Measurements from ENCODE around the gene LRRC43.
"Not testable (repeated sequence)": the region's sequence is repeated elsewhere in the genome, so short reads cannot be mapped to it uniquely, and the experiment has no call there.

The LRRC43 gene

DNA sequence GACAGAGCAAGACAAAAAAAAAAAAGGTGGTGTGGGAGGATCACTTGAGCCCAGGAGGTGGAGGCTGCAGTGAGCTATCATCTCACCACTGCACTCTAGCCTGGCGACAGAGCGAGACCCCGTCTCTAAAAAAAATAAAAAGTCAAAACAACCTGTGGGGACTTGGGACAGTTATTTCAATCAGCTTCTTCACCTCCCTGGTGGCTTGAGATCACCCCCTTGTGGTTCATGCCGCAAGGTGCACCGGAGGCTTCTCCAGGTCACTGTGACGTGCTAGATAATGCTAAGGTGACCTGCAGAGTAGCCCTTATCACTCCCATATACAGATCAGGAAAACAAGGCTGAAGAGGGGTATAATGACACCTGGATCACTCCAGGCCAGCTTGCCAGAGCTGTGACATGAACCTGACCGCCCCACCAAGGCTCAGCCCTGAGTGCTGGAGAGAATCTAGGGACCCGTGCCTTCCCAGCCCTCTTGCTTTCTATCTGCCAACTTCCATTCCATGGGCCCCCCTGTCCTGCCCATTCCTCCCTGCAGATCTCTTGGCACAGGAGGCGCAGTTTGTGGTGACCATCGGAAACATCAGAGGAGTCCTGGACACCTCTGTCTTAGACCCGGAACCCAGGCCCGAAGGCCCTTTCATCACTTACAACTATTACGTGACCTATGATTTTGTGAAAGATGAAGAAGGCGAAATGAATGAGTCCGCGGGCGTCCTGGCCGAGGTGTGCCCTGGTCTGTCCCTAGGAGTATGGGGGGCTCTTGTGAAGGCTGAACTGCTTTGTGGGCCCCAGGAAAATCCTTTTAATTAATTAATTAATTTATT lies 8.1 kb downstream of the LRRC43 start:
- DNase-seq: peak in 12 of 56 donors; percentile 3 to 27 (median 11)

DNA sequence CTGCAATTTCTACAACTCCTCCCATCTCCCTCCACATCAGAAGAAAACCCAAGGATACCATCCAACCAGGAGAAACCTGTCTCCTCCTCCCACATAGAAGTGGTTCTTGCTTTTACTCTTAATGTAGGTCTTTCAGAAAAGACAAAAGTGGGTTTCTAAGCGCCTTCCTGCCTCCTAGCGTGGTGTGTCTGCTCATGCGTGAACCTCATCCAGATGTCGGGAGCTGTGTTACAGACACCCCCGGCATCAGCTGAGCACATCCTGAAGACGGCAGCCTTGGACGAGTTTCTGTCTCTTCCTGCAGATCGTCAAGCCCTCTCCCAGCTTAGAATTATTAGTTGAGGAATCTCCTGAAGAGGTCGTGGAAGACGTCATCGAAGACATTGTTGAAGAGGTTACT lies 9.5 kb downstream of the LRRC43 start:
- peak in 3 of 56 donors; percentile 9 to 13 (median 11) for DNase-seq

DNA sequence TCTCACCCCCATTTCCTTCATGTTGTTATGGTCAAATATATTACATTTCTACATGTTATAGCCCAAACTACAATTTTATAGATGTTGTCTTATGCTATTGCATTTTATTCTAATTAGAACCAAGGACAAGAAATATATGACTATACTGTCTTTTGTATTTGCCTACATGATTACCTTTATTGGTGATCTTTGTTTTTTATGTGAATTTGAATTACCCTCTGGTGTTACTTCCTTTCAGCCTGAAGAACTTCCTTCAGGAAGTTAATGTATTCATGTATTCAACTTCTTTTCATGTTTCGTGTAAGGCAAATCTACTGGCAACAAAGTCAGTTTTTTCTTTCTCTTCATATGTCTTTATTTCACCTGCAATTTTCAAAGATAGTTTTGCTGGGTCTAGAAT lies 11.9 kb downstream of the LRRC43 start:
- no peak for DNase-seq

DNA sequence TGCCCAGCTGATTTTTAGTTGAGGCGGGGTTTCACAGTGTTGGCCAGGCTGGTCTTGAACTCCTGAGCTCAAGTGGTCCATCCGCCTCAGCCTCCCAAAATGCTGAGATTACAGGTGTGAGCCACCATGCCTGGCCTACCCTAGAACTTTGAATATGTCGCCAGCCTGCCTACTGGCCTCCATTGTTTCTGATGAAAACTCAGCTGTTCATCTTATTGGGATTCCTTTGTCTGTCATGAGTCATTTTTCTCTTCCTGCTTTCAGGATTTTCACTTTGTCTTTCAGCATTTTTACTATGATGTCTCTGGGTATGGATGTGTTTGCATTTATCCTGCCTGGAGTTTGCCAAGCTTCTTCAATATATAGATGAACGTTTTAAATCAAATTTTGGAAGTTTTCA lies 12.5 kb downstream of the LRRC43 start:
- no peak for DNase-seq

DNA sequence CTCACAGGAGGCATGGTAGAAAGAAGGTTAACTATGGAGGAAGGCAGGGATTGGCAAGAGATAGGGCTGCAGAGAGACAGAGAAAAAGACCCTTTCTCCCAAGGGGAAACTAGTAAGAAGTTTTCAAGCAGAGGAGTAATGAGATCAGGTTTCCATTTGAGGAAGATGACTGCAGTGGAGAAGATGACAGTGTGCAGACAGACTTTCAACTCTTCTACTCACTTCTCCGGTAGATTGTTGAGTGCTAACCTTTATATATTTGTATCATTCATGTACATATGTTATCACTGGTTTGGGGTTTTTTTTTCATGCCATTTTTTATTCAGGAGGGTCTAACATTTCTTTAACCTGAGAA lies 14.7 kb downstream of the LRRC43 start:
- no peak for DNase-seq

DNA sequence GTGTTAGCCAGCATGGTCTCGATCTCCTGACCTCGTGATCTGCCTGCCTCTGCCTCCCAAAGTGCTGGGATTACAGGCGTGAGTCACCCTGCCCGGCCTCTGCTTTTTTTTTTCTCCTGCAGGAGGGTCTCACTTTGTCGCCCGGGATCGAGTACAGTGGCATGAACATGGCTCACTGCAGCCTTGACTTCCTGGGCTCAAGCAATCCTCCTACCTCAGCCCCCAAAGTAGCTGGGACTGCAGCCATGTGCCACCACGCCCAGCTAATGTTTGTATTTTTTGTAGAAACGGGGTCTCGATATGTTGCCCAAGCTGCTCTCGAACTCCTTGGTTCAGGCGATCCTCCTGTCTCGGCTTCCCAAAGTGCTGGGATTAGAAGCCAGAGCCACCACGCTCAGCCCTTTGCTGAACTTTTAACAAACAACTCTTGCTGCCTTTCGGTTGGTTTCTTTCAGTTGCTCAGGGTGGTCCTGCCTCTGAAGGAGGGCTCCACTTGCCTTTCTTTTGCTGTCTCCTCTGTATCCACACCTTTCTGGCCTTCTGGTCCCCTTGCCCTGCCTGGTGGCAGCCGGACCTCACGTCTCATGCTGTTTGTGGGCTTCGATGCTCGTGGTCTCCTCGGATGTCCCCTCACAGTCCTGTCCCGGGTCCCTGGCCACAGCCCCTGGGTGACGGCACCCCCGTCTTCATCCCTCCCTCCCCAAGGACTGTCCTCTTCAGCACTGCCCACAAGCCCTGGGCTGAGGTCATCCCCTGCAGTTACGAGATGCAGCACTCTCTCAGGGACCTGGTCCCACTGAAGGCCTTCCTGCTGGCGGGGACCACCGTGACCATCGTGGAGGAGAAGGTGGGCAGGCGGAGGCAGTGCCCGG lies 16.8 kb downstream of the LRRC43 start:
- DNase-seq: no peak

DNA sequence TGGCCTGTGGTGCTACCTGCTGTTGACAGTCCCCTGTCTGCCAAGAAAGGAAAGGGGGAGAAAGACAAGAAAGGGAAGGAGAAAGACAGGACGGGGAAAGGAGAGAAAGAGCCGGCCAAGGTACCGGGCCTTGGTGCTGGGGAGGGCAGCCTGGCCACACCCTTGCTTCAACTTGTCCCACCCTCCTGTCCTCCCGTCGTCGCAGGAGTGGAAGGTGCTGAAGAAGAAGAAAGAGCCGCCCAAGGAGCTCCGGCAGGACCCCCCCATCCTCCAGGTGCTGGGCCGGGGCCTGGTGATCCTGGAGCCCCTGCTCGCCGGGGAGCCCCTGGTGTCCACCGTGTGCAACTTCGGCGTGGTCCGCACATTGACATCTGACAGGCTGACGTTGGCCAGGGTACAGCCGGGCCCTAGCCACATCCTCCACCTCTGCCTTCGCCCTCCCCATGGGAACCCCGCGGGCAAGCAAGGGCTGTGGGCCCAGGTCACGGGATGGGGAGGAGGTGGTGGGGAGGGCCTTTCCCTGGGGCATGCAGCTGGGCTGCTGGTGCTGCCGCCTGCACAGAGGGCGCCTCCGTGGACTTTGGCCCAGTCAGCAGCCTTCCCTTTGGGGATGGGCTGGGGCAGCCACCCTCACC lies 17.7 kb downstream of the LRRC43 start:
- no peak for DNase-seq

DNA sequence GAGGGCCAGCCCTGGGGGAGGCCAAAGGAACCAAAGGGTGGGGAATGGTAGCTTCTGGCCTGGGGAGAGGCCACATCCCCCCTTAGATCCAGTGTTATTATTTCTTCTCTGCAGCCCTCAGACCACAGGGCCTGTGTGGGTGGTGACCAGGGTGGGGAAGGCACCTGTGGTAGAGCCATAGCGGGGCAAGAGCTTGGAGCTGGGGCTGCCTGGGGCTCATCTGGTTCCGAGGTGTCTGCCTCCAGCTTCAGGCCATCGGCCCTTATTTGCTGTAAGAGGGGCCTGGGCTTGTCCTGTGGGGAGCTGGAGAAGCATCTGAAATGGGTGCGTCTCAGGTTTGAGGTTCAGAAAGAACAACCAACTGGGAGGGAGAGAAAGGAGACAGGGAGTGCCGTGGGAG lies 18.5 kb downstream of the LRRC43 start:
- DNase-seq: no peak

DNA sequence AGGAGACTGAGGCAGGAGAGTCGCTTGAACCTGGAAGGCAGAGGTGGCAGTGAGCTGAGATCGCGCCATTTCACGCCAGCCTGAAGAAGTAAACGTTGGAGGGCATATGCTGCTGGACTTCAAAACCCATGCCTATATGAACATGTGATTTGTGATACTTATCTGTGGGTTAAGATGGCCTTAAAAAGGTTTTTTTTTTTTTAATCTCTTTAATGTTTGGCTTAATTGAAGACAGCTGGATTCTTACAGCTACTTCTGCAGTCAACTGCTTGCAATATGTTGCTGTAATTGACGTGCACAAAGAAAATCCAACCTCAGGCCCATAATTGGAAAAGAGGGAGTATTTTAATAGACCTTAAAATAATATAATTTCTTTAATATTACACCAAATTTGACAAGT lies 19.1 kb downstream of the LRRC43 start:
- DNase-seq: no peak

DNA sequence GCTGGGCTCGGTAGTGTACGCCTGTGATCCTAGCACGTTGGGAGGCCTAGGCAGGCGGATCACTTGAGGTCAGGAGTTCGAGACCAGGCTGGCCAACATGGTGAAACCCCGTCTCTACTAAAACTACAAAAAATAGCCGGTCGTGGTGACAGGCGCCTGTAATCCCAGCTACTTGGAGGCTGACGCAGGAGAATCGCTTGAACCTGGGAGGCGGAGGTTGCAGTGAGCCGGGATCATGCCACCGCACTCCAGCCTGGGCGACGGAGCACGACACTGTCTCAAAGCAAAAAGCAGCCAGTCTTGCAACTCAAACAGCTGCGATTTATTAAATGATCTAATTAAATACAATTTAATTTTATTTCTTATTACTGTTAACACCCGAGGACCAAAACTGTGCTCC lies 19.9 kb downstream of the LRRC43 start:
- not testable (repeated sequence) for DNase-seq

DNA sequence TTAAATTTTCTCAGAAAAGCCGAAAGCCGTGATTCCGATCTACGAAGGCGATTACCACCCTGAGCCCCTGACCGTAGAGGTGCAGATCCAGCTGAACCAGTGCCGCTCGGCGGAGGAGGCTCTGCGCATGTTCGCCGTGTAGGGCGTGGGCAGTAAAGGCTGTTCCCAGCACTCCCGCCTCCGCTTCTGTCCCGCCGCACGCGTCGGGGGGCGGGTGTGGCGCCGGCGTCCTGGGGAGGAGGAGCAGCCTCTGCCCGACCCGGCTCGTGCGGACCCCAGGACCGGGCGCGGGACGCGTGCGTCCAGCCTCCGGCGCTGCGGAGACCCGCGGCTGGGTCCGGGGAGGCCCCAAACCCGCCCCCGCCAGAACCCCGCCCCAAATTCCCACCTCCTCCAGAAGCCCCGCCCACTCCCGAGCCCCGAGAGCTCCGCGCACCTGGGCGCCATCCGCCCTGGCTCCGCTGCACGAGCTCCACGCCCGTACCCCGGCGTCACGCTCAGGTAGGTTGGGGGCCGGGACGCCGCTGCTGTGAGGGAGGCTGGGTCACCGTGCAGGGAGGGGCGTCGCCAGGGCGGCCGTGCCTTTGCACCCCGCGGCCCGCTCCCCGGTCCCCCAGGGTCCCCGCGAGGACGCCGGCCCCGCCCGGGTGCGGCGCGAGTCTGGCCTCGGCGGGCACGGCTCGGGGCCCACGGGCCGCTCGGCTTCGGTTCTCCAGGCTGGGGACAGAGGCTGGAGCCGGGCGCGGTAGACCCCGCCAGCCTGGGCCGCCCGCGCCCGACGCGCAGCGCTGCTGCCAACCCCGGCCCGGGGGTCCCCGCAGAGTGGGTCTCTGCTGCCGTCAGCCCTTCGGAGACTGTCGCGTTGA lies 20.6 kb downstream of the LRRC43 start, which contains the start of gene B3GNT4:
Gene B3GNT4, plus strand, starts transcription at position 409 of the 866 bp plus-strand sequence. CDS start 910 bp downstream, outside the sequence.
- peak in 40 of 56 donors; percentile 13 to 82 (median 48) for DNase-seq

DNA sequence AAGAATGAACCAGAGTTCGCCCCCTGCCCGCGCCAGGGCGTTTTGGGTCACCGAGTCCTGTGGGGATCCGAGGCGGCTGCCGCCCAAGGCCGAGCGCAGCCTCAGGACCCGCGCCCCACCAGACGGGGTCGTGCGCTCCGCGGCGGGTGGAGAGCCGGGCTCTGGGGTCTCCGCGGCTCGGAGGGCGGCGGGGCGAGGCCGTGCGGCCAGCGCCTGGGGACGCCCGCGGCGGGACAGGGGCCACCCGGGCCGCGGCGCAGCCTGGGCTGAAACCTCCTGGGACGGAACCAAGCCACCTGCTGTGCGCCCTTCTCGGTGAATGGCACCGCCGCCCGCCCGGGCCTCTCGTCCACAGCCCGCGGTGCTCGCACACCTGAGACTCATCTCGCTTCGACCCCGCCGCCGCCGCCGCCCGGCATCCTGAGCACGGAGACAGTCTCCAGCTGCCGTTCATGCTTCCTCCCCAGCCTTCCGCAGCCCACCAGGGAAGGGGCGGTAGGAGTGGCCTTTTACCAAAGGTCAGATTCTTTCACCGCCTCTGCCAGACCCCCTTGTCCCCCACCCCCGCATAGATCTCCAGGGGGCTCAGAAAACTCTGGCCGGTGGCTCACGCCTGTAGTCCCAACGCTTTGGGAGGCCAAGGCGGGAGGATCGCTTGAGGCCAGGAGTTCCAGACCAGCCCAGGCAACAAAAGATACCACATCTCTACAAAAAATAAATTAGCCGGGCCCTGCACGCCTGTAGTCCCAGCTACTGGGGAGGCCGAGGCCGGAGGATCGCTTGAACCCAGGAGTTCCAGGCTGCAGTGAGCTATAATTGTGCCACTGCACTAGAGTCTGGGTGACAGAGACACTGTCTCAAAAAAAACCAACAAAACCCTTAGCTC lies 21.5 kb downstream of the LRRC43 start:
- DNase-seq: no peak

DNA sequence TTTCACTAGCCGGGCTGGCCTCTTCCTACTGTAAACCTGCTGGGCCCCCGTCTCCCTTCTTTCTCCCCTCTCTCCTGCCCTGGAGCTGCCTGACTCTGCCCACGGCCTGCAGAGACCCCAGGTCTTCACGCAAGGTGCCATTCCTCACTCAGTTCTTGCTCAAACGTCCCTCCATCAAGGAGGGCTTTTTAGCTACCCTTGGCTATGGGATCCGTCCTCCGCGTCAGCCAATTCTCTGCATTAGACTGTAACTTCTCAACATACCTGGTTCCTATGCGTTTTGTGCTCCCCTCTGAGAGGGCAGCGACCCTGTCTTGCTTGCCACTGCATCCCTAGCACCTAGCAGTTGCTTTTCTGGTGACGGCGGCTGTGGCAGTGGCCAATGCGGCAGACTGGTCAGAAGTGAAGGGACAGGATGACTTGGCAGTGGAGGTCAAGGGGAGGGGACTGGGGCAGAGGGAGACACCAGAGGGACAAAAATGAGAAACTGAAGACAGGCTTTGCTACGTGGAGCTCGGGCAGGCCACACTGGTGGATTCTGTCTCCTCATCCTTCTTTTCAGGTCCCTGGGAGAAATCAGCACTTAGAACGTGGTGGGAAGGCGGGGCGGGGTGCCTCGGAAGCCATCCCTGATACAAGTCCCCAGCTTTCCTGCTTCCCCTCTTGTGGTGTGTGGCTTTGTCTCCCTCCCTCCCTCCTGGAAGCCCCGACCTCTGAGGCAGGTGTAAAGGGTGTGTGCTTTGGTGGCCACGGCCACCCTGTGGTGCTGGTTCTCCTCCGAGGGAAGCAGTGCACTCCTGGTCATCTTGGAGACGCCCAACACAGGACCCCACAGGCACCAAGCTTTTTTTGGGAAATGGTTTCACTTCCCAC lies 22.4 kb downstream of the LRRC43 start:
- no peak for DNase-seq

DNA sequence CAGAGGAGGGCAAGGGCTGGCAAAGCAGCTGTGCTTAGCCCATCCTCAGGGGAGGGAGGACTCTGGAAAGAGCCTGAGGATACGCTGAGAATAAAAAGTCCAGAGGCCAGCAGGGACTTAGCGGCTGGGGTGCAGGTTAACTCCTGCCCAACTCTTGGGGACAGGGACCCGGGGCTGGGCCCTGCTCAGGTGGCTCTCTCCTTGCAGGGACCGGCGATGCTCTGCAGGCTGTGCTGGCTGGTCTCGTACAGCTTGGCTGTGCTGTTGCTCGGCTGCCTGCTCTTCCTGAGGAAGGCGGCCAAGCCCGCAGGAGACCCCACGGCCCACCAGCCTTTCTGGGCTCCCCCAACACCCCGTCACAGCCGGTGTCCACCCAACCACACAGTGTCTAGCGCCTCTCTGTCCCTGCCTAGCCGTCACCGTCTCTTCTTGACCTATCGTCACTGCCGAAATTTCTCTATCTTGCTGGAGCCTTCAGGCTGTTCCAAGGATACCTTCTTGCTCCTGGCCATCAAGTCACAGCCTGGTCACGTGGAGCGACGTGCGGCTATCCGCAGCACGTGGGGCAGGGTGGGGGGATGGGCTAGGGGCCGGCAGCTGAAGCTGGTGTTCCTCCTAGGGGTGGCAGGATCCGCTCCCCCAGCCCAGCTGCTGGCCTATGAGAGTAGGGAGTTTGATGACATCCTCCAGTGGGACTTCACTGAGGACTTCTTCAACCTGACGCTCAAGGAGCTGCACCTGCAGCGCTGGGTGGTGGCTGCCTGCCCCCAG lies 23.4 kb downstream of the LRRC43 start:
- no peak for DNase-seq

DNA sequence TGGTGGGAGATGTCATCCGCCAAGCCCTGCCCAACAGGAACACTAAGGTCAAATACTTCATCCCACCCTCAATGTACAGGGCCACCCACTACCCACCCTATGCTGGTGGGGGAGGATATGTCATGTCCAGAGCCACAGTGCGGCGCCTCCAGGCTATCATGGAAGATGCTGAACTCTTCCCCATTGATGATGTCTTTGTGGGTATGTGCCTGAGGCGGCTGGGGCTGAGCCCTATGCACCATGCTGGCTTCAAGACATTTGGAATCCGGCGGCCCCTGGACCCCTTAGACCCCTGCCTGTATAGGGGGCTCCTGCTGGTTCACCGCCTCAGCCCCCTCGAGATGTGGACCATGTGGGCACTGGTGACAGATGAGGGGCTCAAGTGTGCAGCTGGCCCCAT lies 24.1 kb downstream of the LRRC43 start:
- no peak for DNase-seq

DNA sequence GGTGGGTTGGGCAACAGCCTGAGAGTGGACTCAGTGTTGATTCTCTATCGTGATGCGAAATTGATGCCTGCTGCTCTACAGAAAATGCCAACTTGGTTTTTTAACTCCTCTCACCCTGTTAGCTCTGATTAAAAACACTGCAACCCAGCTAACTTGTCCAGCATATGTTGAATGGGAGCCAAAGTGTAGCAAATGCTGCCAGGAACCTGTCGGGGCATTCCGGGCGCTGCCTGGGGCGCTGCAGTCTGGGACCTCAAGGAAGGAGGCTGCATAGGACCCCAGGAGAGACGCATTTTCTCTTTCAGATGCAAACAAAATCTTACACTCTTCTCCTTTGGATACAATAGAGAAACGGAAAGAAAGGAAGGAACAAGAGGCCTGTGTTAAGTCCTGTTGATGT lies 24.5 kb downstream of the LRRC43 start:
- DNase-seq: no peak

DNA sequence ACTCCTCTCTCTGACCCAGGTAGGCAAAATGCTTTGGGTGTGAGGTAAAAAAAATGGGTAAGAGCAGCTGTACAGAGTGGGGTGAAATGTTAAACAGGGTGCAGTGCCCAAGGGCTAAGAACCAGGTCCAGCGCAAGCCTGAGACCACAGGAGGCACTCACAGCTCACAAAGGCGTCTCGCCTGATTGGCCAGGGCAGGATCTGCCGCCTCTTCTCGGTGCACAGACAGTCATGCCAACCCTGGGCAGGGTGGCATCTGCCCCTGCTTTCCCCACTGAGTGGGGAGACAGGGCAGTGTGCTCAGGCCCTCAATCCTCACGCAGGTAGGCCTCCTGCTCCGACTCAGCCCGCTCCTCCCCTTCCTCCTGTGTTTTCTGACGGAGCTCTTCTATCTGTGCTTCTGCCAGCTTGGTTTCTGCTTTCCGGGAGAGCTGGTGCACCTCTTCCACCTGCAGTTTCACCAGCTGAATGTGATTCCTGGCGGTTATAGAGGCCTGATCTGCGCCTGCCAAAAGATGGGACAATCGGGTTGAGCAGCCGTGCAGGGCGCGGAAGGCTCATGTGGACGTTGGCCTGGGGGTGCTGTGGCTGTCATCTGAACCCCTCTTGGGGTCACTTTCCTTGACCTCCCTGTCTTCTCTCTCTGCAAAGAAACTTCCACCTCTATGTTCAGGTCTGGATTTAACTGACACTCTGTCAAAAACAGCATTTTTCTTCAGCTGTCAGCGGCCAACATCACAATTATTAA lies 25.3 kb downstream of the LRRC43 start:
- DNase-seq: no peak

All from nucleus accumbens (tissue), 56 donors.